Prostate gland (tissue), 2 donors: ENCODE data around the gene GLYAT.

Source experiments
- CTCF ChIP-seq, 4 experiments: fragments of 200-600 bp in 2 of 4; fragments of 450-650 bp in 2 of 4; sonication (generic) in 2 of 4; IDR thresholded peaks; 1 replicate in 3 of 4; 2 replicates in 1 of 4; pipeline ENCODE4 v1.5.1; 2016 to 2019; ENCODE audit warnings: antibody characterized with exemption in 4 of 4, mild to moderate bottlenecking in 2 of 4, moderate library complexity in 2 of 4
- POLR2A ChIP-seq: fragments of 450-650 bp; IDR thresholded peaks from one replicate; pipeline ENCODE4 v1.6.1; 2016; ENCODE audit warnings: antibody characterized with exemption, mild to moderate bottlenecking
- POLR2AphosphoS5 ChIP-seq: sonication (generic); formaldehyde crosslinking; IDR thresholded peaks from one replicate; pipeline ENCODE4 v1.6.1; 2017; ENCODE audit warnings: antibody characterized with exemption

- TF ChIP-seq POLR2A (no peak), CTCF (IDR thresholded peaks at IDR 0.05) (no peak), POLR2AphosphoS5 (no peak)
Observed at GRCh38 chr11:58739725-58740430, 8.1 kb upstream of the GLYAT start.
